GM19238 (cell line): ENCODE data around the gene ST3GAL3.

ENCODE experiments used
- DNase-seq: peaks from one replicate; pipeline ENCODE4 v3.0.0; 2011; ENCODE audit warnings: low spot score; ENCODE audit not compliant: insufficient read length

Gene ST3GAL3, protein sequence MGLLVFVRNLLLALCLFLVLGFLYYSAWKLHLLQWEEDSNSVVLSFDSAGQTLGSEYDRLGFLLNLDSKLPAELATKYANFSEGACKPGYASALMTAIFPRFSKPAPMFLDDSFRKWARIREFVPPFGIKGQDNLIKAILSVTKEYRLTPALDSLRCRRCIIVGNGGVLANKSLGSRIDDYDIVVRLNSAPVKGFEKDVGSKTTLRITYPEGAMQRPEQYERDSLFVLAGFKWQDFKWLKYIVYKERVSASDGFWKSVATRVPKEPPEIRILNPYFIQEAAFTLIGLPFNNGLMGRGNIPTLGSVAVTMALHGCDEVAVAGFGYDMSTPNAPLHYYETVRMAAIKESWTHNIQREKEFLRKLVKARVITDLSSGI

DNA sequence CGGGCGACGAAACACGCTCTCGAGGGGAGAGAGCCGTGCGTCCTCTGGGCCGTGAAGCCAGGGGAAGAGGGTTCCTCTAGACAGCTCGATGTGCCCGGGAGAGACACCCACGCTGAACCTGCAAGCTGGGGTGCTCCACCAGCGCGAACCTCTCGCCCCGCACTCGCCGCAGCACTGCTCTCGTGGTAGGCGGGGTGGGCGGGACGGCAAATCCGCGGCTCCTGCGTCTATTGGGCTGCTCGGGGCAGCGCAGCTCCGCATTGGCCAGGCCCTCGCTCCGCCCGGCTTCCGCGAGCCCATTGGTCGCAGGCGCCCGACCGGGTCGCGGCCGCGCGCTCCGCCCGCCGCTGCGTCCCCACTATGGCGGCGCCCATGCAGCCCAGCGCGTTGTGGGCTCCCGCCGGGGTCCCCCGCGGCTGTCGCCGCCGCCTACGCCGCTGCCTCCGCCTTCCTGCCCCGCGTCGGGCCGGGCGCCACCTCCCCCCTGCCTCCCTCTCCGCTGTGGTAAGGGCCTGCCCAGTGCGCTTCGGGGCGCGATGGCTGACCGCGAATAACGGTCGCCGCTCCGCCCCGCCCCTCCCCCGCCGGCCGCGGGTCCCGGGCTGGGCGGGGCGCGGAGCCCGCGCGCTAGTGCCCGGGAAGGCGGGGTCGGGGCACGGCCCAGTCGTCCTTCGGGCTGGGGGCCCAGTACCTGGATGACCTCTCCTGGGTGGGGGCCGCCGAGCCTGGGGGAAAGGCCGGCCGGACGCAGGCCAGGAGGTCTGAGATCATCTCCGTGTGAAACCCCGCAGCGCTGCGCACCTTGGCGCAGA lies at the start of gene ST3GAL3:
TSS of gene ST3GAL3 (plus strand) at position 347 of the 812 bp plus-strand sequence. CDS start 28,727 bp downstream, outside the sequence.
- peak; percentile 97 for DNase-seq

DNA sequence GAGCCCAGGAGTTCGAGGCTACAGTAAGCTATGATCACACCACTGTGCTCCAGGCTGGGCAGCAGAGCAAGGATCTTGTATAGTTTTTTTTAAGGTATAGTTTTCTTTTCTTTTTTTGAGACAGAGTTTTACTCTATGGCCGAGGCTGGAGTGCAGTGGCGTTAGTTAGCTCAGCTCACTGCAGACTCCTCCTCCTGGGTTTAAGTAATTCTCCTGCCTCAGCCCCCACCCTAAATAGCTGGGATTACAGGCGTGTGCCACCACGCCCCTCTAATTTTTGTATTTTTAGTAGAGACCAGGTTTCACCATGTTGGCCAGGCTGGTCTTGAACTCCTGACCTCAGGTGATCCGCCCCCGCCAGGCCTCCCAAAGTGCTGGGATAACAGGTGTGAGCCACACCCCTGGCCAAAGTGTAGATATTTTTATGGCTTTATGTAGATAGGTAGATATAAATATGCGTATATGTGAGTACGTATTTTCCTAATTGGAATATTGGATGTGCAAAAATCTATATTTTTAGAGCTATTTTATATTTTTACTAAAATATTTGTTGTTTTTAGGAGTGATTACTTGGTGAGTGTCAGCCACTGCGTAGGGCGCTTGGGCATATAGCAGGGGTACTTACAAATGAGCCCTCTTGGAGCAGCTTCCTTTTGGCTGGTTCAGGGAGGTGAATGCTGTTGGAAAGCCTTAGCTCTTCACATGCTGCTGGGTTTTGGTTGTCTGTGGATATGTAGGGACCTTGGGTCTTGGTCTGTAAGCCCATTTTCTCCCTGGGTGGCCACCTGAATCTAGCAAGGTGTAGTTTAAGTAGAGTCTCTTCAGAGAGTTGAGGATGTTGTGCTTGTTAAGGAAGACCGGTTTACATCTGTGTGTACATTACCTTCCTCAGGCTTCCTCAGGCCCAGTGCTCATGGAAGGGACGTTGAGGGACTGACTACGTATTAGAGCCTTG lies 47.8 kb upstream of the ST3GAL3 start:
- DNase-seq = no peak

DNA sequence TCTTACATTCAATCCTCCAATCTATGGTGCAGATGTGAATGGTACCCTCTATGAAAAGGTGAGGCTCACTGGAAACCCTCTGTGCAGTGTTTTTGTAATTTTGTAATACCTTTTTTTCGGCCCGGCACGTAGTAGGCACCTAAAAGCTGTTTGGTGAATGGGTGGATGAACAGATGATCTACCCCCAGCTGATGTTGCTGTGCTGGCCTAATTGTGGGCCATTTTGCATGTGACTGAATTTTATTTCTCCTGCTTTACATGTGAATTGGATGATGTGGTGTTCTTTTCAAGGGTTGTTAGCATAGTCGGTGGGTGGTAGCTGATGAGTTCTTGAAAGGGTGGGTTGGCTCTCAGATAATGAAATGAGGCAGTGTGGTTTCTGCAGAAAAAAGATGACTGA lies 47.0 kb upstream of the ST3GAL3 start:
- no peak for DNase-seq

DNA sequence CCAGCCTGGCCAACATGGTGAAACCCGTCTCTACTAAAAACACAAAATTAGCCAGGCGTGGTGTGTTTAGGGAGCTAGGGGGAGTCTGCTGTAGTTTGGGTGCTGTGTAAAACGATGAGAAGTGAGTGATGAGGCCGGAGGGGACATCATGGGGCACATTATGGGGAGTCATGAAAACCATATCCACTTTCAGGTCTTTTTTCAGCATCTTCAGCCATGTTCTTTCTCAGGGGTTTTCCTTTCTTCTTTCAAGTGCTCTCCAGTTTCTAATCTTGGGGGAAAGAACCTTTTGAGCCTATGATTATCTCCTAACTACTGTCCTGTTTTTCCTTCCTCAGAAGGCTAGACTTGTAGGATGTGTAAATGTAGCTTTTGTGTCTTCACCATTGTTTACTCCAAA lies 43.0 kb upstream of the ST3GAL3 start:
- peak; percentile 9 for DNase-seq

DNA sequence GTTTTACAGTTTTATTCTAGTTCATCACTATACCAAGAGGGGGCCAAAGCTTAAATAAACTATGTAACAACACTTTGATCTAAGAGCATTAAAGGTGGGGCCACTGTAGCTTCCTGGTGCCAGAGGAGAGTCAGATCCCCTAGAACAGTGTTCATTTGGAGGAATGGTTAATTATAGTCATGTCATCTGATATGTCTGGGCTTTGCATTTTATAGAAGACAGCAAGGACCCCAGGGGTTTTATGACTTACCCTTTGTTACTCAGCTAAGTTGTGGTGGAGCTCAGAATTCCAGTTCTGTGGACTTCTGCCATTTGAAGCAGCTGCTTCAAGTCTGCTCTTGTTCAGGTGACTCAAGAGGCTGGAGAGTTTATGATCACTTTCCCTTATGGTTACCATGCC lies 40.7 kb upstream of the ST3GAL3 start:
- DNase-seq = no peak

DNA sequence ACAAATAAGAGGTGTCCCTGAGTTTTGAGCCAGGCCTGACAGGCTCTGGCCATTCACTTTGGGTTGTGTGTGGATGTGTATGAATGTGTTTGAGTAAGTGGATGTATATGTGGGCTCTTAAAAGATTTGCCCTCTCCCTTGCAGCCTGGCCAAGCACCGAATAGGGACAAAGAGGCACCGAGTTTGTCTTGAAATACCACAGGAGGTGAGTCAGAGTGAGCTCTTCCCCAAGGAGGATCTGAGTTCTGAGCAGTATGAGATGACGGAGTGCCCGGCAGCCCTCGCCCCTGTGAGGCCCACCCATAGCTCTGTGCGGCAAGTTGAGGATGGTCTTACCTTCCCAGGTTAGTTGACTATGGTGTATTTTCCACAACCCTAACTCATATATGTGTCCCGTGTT lies 38.4 kb upstream of the ST3GAL3 start:
- DNase-seq = no peak

DNA sequence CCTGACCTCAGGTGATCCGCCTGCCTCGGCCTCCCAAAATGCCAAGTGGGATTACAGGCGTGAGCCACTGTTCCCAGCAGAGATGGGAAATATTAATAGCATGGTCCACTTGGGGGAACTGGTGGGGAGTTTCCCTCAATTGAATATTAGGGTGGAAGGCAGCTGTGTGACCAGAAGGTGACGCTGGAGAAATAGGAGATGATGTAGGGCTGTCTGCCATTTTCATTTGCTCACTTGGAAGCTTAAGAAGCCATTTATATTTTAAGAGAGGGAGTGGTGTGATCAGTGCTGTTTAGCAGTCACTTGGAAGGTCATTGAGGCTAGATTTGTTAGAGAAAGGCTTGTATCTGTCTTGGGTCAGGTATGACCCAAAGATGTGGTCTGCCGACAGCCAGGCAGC lies 37.5 kb upstream of the ST3GAL3 start:
- DNase-seq = no peak

DNA sequence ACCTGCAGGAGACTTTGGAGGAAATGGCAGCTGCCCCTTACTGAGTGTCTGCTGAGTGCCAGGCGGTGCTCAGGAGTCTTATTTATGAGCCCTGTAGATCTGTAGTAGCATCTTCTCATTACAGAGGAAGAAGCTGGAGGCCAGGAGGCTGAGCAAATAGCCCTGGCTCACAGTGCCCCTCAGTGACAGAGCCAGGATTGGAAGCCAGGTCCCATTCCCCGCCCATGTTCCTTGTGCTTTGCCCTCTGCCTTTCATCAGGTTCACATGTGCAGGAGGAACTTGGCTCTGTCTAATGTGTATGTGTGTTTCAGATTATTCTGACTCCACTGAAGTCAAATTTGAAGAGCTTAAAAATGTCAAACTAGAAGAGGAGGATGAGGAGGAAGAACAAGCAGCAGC lies 36.1 kb upstream of the ST3GAL3 start:
- DNase-seq = no peak

DNA sequence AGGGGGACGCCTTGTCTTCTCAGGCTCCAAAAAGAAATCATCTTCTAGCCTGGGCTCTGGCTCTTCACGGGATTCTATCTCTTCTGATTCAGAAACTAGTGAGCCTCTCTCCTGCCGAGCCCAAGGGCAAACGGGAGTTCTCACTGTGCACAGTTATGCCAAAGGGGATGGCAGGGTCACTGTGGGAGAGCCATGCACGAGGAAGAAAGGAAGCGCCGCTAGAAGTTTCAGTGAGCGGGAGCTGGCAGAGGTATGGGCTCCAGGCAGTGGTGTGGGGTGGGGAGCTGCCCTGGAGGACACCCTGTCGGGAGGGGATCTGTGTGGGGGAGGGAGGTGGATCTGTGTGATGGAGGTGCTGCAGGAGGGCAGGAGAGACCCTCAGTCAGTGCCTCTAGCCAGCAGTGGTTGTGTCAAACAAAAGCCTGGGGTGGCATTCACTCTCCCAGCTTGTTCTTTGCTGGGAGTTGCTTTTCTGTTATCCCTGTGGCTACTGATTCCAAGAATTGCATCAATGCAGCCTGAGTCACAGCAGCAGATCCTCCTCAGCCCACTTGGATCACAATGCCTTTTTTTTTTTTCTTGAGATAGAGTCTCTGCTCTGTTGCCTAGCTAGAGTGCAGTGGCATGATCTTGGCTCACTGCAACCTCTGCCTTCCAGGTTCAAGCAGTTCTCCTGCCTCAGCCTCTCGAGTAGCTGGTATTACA lies 35.6 kb upstream of the ST3GAL3 start:
- no peak for DNase-seq

DNA sequence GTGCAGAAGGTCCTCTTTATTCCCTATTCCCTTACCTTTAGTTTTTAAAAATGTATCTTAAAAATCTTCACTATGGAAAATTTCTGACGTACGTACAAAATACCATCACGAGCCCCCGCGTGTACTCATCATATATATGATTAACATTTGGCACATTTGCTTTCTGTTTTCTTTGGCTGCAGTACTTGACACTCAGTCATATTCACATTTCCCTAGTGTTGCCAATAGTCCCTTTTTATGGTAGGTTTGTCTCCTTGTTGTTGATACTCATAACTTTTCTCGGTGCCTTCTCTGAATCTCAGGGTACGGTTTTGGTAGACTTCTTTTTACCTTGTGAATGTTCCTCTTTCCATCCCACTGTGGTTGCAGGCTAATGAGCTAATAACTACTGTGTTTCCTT lies 34.1 kb upstream of the ST3GAL3 start:
- no peak for DNase-seq

DNA sequence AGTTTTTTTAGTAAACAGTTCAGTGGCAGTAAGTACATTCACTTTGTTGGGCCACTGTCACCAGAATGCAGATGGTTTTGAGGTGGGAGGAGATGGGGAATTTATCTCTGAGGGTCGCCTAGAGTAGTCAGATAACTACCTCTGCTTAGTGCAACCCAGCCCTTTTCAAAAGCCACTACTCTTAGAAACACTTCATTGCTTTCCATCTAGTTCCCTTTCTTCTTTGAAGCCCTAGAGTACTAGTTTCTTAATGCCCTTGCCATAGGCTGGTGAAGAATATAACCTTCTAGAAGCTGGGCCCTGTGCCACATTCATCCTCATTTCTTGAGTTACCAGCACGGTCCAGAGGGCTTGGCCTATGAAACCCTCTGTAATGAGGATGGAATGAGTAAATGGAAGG lies 28.4 kb upstream of the ST3GAL3 start:
- DNase-seq = no peak

DNA sequence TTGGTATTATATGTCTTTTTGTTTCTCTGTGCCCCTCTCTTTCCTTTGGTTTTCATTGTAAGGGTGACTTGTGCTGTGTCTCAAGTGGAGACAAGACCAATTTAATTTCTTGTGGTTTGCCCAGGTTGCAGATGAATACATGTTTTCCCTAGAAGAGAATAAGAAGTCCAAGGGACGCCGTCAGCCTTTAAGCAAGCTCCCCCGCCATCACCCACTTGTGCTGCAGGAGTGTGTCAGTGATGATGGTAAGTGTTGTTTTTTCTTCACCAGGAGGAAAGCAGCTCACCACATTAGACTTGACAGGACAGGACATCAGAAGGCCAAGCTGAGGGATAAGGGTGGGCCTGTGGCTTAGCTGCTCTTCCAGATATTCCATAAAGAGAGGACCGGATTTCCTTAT lies 23.8 kb upstream of the ST3GAL3 start:
- no peak for DNase-seq

DNA sequence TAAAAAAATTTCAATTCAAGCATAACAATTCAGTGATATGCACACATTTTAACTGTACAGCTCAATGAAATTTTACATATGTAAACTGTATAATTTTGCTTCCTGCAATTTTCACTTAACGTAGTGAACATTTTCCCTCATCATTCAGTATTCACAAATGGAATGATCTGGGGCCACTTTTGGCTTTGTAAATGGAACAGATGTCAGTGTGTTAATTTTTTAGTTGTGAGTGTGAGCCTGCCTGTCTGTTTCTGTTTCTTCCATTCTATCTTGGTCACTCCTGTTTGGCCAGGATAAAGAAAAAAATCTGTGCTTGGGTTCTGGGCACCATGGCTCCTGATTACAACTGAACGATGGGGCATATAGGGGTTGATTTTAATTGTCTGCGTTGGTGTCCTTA lies 20.5 kb upstream of the ST3GAL3 start:
- no peak for DNase-seq

DNA sequence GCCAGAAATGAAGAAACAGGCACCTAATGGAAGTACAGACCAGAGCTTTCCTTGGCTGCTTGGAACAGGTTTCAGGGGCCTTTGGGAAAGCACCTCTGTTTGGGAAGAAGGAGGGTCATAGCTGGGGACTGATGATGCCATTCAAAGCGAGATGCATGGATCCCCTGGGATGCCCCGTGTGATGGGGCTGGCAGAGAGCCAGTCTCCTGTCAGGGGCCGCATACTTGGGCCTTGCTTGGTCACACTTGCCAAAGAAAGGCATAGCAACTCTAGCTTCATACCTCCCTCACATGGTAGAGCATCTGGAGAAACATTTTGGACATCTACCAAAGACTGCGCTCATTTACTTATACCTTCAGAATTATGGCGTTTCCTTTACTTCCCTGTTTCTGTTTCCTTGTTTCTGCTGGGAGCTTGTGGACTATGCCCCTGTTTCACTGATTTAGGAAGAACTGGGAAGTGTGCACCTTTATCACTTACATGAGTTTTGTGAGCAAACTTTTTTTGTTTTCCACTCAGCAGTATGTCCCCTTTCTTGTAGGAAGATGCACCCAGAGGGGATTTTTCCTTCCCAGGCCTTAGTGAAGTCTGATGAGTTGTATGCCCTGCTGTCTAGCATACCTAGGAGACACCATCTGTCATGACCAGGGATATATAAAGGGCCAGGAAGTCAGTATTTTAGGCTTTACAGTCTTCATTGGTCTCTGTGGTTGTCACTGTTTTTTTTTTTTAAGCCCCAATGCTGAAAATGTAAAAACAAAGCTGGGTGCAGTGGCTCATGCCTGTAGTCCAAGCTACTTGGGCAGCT lies 19.8 kb upstream of the ST3GAL3 start:
- no peak for DNase-seq

DNA sequence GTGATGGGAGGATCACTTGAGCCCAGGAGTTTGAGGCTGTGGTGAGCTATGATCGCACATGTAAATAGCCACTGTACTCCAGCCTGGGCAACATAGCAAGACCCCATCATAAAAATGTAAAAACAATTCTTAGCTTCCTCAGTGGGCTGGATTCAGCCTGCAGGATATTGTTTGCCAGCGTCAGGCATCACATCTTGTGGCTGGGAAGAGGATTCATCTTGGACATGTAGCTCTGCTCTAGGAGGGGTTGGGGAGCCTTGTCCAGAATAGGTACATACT lies 19.3 kb upstream of the ST3GAL3 start:
- DNase-seq = no peak

DNA sequence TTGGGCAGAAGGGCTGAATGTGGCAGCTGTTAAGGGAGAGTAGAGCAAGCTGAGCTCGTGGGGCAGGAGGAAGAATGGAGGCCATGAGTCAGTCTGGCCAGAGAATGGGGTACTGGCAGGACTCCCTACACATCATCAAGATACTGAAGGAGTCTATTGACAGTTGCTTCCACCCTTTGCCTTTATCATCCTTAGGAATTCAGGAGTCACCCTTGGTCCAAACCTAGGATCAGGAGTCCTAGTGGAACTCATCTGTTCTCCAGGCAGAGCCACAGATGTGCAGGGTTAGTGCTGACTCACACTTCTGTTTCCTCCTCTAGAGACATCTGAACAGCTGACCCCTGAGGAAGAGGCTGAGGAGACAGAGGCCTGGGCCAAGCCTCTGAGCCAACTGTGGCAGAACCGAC lies 18.7 kb upstream of the ST3GAL3 start:
- DNase-seq = no peak

DNA sequence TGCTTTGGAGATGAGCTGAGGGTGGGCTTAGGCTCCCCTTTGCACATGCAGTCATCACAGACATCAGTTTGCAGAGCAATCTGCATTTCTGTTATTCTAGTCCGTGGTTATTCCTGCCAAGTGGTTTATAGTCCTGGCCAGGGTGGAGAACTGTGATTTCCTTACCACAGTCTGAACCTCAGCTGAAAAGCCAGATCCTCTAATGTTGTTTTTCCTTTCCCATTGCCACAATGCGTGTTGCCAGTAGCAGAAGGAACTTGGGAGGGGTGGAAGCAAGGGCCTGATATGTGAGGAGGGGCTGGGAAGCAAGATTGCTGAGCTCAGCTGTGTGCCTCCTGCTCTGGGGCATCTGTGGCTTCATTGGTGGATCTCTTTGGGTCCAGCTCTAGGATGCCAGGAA lies 18.0 kb upstream of the ST3GAL3 start:
- DNase-seq = no peak

DNA sequence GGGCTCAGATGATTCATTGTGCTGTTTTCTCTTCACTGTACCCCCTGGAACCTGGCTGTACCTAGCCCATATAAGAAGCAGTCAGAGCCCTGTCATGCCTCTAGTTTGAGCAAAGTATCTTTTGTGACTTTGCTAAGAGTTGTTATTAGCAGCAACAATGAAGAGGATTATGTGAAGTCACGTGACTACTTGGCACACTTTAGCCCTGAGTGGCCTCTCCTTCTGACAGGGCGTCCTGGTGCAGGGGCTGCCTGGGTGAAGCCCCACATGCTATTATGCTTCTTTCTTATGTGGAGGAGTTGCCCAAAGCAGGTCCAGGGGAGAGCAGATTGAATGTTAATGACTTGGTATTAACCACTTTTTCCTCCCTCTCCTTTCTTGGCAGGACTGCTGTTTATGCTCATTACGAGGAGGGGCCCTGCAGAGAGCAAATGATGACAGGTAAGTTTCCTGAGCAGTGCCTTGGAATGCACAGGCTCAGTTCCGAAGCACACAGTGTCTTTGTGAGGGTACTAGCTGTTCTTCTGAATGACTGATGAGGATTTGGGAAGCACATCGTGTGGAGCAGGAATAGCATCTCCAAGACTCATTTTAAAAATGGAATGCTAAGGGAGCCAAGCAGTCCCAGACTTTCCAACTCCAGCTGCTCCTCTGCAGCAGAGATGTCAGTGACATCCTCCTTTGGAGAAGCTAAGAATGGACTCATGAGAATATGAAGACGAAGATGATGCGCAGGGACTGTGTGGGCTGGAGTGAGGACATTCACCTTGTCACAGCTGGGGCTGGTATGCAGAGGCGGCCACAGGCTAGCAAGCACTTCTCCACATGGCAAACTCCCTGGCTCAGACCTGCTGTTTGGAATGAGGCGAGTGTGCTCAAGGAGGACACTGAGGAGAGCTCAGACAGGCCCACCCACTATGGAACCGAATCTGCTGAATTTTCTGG lies 15.2 kb upstream of the ST3GAL3 start:
- DNase-seq = no peak

DNA sequence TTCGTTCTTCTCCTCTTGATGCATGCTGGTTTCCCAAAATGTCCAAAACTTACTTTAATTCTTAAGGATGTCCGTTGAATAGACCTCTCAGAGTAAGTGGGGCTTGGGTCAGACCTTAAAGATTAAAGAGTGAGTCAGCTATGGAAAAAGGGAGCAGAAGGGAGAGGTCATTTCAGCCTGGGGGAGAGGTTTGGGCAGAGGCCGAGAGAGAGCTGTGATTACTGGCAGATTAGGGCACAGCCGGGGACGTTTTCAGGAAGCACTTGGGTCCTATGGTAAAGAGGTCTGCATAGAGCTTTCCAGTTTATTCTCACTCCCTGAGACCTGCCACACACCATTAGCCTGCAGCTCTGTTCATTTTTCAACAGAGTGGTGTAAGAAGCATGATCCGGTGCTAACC lies 14.0 kb upstream of the ST3GAL3 start:
- no peak for DNase-seq
